HG02623 (cell line): Measurements from ENCODE around the gene CAV2.

Experiments
- ATAC-seq: cut with Tn5 transposase; IDR thresholded peaks from one replicate; pipeline ENCODE4 v1.9.1; 2021; ENCODE audit warnings: moderate library complexity; ENCODE audit not compliant: unreplicated experiment

The CAV2 gene

GRCh38 chr7:116494472-116494871 lies 5.1 kb upstream of the CAV2 start:
- no peak for ATAC-seq

GRCh38 chr7:116495736-116496135 lies 3.8 kb upstream of the CAV2 start:
- no peak for ATAC-seq

GRCh38 chr7:116496653-116497052 lies 2.9 kb upstream of the CAV2 start:
- ATAC-seq, result no peak

- no peak for ATAC-seq
Measured at GRCh38 chr7:116497708-116498107, 1.8 kb upstream of the CAV2 start.

- peak; percentile 52 for ATAC-seq
Measured at GRCh38 chr7:116500078-116500853, 728 bp downstream of the CAV2 start.

- no peak for ATAC-seq
Measured at GRCh38 chr7:116501425-116502167, 2.1 kb downstream of the CAV2 start.

- no peak for ATAC-seq
Measured at GRCh38 chr7:116502201-116503096, 2.9 kb downstream of the CAV2 start.

- ATAC-seq, result no peak
Measured at GRCh38 chr7:116503835-116504234, 4.3 kb downstream of the CAV2 start.

- no peak for ATAC-seq
Measured at GRCh38 chr7:116505278-116505677, 5.7 kb downstream of the CAV2 start.

- ATAC-seq, result no peak
Measured at GRCh38 chr7:116505823-116506222, 6.3 kb downstream of the CAV2 start.

- no peak for ATAC-seq
Measured at GRCh38 chr7:116509982-116510579, 10.5 kb downstream of the CAV2 start.

GRCh38 chr7:116510795-116511194 lies 11.3 kb downstream of the CAV2 start:
- ATAC-seq, result no peak

- peak; percentile 99 for ATAC-seq
Measured at GRCh38 chr7:116511552-116512519, 12.3 kb downstream of the CAV2 start.

GRCh38 chr7:116512520-116513188 lies 13.1 kb downstream of the CAV2 start:
- ATAC-seq, result no peak

- ATAC-seq, result no peak
Measured at GRCh38 chr7:116515584-116515983, 16.0 kb downstream of the CAV2 start.

GRCh38 chr7:116516324-116516723 lies 16.8 kb downstream of the CAV2 start:
- no peak for ATAC-seq

GRCh38 chr7:116517626-116518025 lies 18.1 kb downstream of the CAV2 start:
- ATAC-seq, result no peak

- ATAC-seq, result no peak
Measured at GRCh38 chr7:116518961-116519360, 19.4 kb downstream of the CAV2 start.

- ATAC-seq, result no peak
Measured at GRCh38 chr7:116521046-116521664, 21.6 kb downstream of the CAV2 start.
